Erythroblast (primary cell): Measurements from ENCODE around the gene NLRC5.

Experiments
- GATA1 ChIP-seq: IDR thresholded peaks from 2 replicates; pipeline ENCODE4 v1.6.1; 2011; ENCODE audit warnings: low read depth, mild to moderate bottlenecking, control low read depth, low read length, moderate library complexity
- POLR2A ChIP-seq: IDR thresholded peaks from 2 replicates; pipeline ENCODE4 v1.6.1; 2011; ENCODE audit warnings: mild to moderate bottlenecking, low read length

DNA sequence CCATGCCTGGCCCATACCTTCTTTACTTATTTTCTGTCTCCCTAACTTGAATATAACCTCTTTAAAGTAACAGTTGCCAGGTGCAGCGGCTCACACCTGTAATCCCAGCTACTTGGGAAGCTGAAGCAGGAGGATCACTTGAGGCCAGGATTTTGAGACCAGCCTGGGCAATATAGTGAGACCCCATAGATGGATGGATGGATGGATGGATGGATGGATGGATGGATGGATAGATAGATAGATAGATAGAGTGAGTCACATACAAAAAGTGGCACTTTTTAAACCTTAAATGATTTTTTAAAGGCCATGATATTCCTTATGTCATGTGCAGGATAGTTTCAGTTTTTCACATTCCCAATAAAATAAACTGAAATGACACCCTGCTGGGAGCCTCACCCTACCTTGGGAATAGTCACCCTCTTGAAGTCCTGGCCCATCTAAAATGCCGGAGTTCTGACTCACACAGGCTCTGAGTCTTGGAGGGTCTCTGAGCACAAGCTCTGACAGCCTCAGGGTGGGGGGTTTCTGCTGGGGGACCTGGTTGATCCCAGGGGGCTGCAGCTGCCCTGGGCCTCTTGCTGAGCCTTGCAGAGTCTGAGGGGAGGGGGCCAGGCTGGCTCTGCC, 129.2 kb downstream of the NLRC5 start:
- TF ChIP-seq GATA1: no peak
- no peak for TF ChIP-seq POLR2A
